Stomach (tissue), 9 donors: ENCODE data around the gene TIMELESS. TPM values are rescaled to one million over a fixed set of nuclear protein-coding genes. Genes with fewer than 3 reads are reported as not detected.
A peak's percentile ranks its signal among the peaks of the same experiment; 100 is the strongest.

Experiments used
- DNase-seq, 2 donors: peaks; one replicate each; pipeline versions ENCODE4 v3.0.0 to v3.0.0-alpha.2; 2013 to 2019
- H3K27ac ChIP-seq, 5 donors: fragments of 200-600 bp in 4 of 5; sonication (generic) in 4 of 5; one replicate each; pipeline ENCODE4 v1.5.1; 2013 to 2019; ENCODE audit warnings: mild to moderate bottlenecking in 1 of 5, moderate library complexity in 1 of 5
- H3K27me3 ChIP-seq, 3 donors: fragments of 200-600 bp; sonication (generic); one replicate each; pipeline ENCODE4 v1.5.1; 2017 to 2019; ENCODE audit warnings: mixed run types in 1 of 3
- H3K36me3 ChIP-seq, 4 donors: fragments of 200-600 bp; sonication (generic); 1 replicate in 3 of 4; 2 replicates in 1 of 4; pipeline ENCODE4 v1.5.1; 2016 to 2019
- H3K4me1 ChIP-seq, 4 donors: fragments of 200-600 bp; sonication (generic); one replicate each; pipeline ENCODE4 v1.5.1; 2016 to 2019
- H3K4me3 ChIP-seq, 4 donors: fragments of 200-600 bp; sonication (generic) in 3 of 4; one replicate each; pipeline ENCODE4 v1.5.1; 2016 to 2019; ENCODE audit warnings: mild to moderate bottlenecking in 1 of 4
- H3K9me3 ChIP-seq, 4 donors: fragments of 200-600 bp; sonication (generic); one replicate each; pipeline ENCODE4 v1.5.1; 2016 to 2019
- CTCF ChIP-seq, 7 experiments: fragments of 450-650 bp in 4 of 7; fragments of 200-600 bp in 3 of 7; sonication (generic) in 3 of 7; IDR thresholded peaks; one replicate each; pipeline ENCODE4 v1.5.1; 2016 to 2019; ENCODE audit warnings: antibody characterized with exemption in 7 of 7, control low read depth in 2 of 7, mild to moderate bottlenecking in 1 of 7
- EP300 ChIP-seq: sonication (generic); formaldehyde crosslinking; IDR thresholded peaks from one replicate; pipeline ENCODE4 v1.6.1; 2017; ENCODE audit warnings: antibody characterized with exemption
- POLR2A ChIP-seq, 4 donors: fragments of 450-650 bp; IDR thresholded peaks; one replicate each; pipeline ENCODE4 v1.6.1; 2016; ENCODE audit warnings: antibody characterized with exemption in 4 of 4, control low read depth in 2 of 4, mild to moderate bottlenecking in 1 of 4, moderate library complexity in 1 of 4
- POLR2AphosphoS5 ChIP-seq, 3 donors: sonication (generic); formaldehyde crosslinking; IDR thresholded peaks; one replicate each; pipeline ENCODE4 v1.6.1; 2016; ENCODE audit warnings: antibody characterized with exemption in 3 of 3
- WGBS, 5 donors: extraction: QIAGEN DNeasy Blood & Tissue Kit in 3 of 5; methylation state at CpG; one replicate each; pipeline versions ENCODE4 v1.1.5 to v1.1.7; 2013 to 2018; 5-methylcytosine and 5-hydroxymethylcytosine counted together
- intact Hi-C: fragments of 100-400 bp; cut with DNase I; formaldehyde crosslinking; loops from one replicate; pipeline ENCODE4 v1.15.1; 2023; ENCODE audit warnings: low total_unique reads
- polyA plus RNA-seq, 3 donors: library from polyadenylated mRNA; stranded (reverse); fragments of 200-250 nt; gene quantifications; one replicate each; pipeline ENCODE4 v1.2.3, GENCODE V29; 2013
- total RNA-seq, 5 donors: library from RNA; depleted of rRNA; stranded (reverse); fragments of >200 nt; gene quantifications; one replicate each; pipeline versions ENCODE4 v1.1.0 to v1.2.3, GENCODE V29; 2014 to 2016
- donor health status: healthy with polysubstance abuse.
- donor health status: Bipolar disorder and iron deficiency.
- donor health status: healthy.

TIMELESS gene
- total and polyA plus RNA-seq, 8 donors, result 3.8 to 64.7 (median 6.3) TPM

- no peak overlapping the region for H3K4me3 ChIP-seq
- DNase-seq, result no peak
- no peaks in the 10 kb centered on the region for H3K9me3 ChIP-seq
- H3K36me3 ChIP-seq, result no peaks in the 10 kb centered on the region
- H3K4me1 ChIP-seq, result peaks cover 18 to 22% (median 18%) of the 10 kb centered on the region in 4 donors
- no peak for TF ChIP-seq POLR2A (IDR thresholded peaks at IDR 0.05)
- no peak overlapping the region for H3K27ac ChIP-seq
- peaks cover 0 to 47% (median 3%) of the 10 kb centered on the region in 3 donors for H3K27me3 ChIP-seq
- intact Hi-C loops, result no loop called here
Observed at GRCh38 chr12:56490360-56490759, 41.1 kb upstream of the TIMELESS start.

- DNase-seq, result peak; percentile 80 to 93
- WGBS, 5 donors, result 14 to 21% (median 15%) methylated on average over 48 to 59 of the region's 59 CpGs
- TF ChIP-seq POLR2AphosphoS5 (IDR thresholded peaks at IDR 0.05) (peak in 1 of 3 donors; percentile 39), POLR2A (IDR thresholded peaks at IDR 0.05) (no peak), CTCF (IDR thresholded peaks at IDR 0.05) (no peak), EP300 (no peak)
- H3K4me1 ChIP-seq, result peaks cover 18 to 22% (median 18%) of the 10 kb centered on the region in 4 donors
- intact Hi-C loops, result no loop called here
- peak within 1 kb of the TSS in 4 of 5 donors; percentile 29 to 70 (median 34) for H3K27ac ChIP-seq
- H3K9me3 ChIP-seq, result no peaks in the 10 kb centered on the region
- no peaks in the 10 kb centered on the region for H3K36me3 ChIP-seq
- peaks cover 0 to 37% (median 3%) of the 10 kb centered on the region in 3 donors for H3K27me3 ChIP-seq
- peak within 1 kb of the TSS; percentile 60 to 73 (median 61) for H3K4me3 ChIP-seq
Observed at GRCh38 chr12:56488041-56488955, 39.1 kb upstream of the TIMELESS start, which contains the start of gene GLS2. GLS2 (minus strand) TSS chr12:56488161; CDS start chr12:56488118, 43 bp downstream.

DNA sequence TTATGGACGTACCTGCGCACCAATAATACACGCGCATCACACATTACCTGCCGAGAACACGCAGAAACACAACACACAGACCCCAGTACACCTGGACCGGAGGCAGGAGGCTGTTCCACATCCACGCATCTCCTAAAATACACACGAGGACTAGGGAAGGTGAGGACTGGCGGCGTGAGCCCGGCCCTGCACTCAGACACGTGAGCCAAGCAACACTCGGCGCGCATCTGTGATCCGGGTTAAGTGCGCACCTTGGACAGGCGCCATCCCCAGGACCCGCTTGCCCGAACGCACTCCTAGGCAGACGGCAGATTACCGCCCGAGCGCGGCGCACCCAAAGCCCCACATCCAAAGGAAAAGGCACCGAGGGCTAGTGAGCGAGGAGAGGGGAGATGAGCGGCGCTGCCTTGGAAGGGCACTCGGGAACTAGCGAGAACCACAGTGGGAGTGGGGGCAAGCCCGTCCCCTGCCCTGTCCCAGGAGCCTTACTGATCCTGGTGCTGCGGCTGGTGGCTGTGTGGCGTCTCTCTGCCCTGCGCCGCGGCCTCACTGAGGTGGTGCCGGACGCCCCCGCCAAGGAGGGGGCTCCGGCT is 38.3 kb upstream of the TIMELESS start:
- TF ChIP-seq CTCF (IDR thresholded peaks at IDR 0.05) (no peak), POLR2A (IDR thresholded peaks at IDR 0.05) (no peak), POLR2AphosphoS5 (IDR thresholded peaks at IDR 0.05) (no peak), EP300 (no peak)
- Histone ChIP-seq H3K4me3 (peak overlapping the region; percentile 60 to 73 (median 61)), H3K4me1 (peaks cover 18 to 22% (median 18%) of the 10 kb centered on the region in 4 donors), H3K9me3 (no peaks in the 10 kb centered on the region), H3K36me3 (no peaks in the 10 kb centered on the region), H3K27ac (peak overlapping the region in 4 of 5 donors; percentile 22 to 70 (median 30)), H3K27me3 (peaks cover 0 to 37% (median 3%) of the 10 kb centered on the region in 3 donors)
- intact Hi-C loops, result no loop called here
- DNase-seq, result peak; percentile 52 to 75
- WGBS, 5 donors, result 2 to 6% (median 3%) methylated on average over 22 to 44 of the region's 44 CpGs

DNA sequence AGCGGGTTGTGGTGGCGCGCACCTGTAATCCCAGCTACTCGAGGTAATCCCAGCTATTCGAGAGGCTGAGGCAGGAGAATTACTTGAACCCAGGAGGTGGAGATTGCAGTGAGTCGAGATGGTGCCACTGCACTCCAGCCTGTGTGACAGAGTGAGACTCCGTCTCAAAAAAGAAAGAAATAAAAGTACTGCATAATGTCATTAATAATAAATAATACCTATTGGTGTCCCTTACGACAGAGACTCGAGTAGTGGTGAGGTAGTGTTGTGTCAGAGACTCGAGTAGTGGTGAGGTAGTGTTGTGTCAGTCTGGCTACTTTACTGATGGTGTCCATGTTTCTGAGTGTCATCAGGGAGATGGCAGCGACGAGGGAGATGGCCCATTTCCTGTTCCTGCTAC is 37.5 kb upstream of the TIMELESS start:
- TF ChIP-seq POLR2AphosphoS5 (IDR thresholded peaks at IDR 0.05) (no peak), POLR2A (IDR thresholded peaks at IDR 0.05) (no peak), EP300 (no peak), CTCF (IDR thresholded peaks at IDR 0.05) (no peak)
- no peaks in the 10 kb centered on the region for H3K9me3 ChIP-seq
- DNase-seq, result peak in 1 of 2 donors; percentile 9
- H3K4me3 ChIP-seq, result no peak overlapping the region
- intact Hi-C loops, result no loop called here
- 84 to 91% (median 89%) methylated on average over 12 of the region's 12 CpGs for WGBS, 5 donors
- H3K4me1 ChIP-seq, result peaks cover 18 to 22% (median 18%) of the 10 kb centered on the region in 4 donors
- no peaks in the 10 kb centered on the region for H3K36me3 ChIP-seq
- peaks cover 0 to 34% (median 0%) of the 10 kb centered on the region in 3 donors for H3K27me3 ChIP-seq
- H3K27ac ChIP-seq, result no peak overlapping the region
